ENCODE measurements around the gene PDE6G.
A peak's percentile ranks its signal among the peaks of the same experiment; 100 is the strongest.

Gene PDE6G

GRCh38 chr17:81662002-81662401 is 5.7 kb upstream of the PDE6G start:
- no peak for DNase-seq (ENCODE audit: low read depth in 2 of 2)

DNA sequence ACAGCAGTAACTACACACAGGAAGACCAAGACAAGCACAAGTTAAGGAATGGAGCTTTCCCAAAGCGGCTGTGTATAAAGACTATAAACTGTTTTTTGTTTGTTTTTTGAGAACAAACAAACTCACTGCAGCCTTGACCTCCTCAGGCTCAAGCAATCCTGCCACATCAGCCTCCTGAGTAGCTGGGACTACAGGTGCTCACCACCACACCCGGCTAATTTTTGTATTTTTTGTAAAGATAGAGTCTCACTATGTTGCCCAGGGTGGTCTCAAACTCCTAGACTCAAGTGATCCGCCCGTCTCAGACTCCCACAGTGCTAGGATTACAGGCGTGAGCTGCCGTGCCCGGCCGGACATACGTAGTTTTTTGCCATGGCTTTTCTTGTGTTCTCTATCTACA is 4.1 kb upstream of the PDE6G start:
- no peak for DNase-seq (ENCODE audit: low read depth in 2 of 2)

DNA sequence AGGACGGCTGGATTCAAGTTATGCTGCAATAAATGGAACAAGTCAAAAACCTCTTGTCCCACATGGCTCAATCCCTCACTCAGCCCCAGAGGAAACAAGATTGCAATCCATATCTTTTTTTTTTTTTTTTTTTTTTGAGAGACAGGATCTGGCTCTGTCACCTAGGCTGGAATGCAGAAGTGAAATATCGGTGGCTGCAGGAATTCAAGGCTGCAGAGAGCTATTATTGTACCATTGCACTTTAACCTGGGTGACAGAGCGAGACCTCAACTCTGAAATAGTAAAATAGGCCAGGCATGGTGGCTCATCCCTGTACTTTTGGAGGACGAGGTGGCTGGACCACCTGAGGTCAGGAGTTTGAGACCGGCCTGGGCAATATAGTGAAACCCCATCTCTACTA is 2.7 kb upstream of the PDE6G start:
- no peak for DNase-seq (ENCODE audit: low read depth in 2 of 2)

- DNase-seq (ENCODE audit: low read depth in 2 of 2) = no peak
These were observed 493 bp upstream of the PDE6G start for GRCh38 chr17:81656835-81657234.

DNA sequence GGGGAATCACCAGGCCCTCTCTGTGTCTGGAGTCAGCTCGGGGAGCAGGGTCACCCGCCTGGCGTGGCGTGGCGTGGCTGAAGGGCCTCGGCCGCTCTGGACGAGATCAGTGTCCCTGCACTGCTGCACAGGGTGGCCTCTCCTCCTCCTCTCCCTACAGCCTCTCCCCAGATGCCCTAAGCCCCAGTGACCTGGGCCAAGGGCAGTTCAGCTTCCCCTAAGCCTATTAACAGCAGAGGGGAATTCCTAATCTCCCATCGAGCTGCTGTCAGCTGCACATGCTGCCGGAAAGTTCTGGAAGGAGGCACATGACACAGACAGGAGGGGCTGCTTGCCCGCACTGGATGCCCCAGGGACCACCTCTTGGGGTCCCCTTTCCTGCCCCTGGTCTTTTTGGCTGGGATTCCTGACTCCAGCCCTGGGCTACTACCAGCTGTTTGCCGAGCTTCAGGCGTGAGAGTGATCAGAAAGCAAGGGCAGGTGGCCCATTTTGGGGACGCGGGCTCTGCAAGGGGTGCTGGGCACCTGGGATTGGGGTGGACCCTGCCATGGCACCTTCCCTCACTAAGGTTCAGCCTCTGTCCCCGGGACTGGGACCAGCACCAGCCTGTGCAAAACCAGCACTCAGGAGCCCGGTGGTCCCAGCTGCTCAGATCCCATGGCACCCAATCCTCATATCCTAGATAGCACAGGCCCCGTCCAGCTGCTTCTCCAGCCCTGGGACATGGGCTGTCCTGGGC is 794 bp downstream of the PDE6G start:
- no peak for DNase-seq (ENCODE audit: low read depth in 2 of 2)

GRCh38 chr17:81652906-81653771 is 3.2 kb downstream of the PDE6G start:
- no peak for DNase-seq (ENCODE audit: low read depth in 2 of 2)

GRCh38 chr17:81651692-81652091 is 4.7 kb downstream of the PDE6G start:
- no peak for DNase-seq (ENCODE audit: low read depth in 2 of 2)

DNA sequence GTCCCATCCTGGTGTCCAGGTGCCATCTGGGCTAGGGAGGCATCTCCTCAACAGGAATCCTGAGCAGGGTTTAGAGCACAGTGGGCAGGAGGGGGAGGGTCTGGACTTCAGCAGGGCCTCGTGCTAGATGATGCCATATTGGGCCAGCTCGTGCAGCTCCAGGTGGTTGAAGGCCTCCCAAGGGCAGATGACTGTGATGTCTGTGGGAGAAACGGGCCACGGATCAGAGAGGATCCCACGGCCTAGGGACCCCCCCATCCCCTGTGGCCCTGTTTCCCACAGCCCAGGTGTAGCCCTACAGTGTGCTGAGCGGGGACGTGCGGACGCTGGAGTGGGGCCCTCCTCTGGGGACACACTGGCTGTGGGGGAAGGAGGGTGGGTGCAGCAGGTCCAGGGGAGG is 5.4 kb downstream of the PDE6G start:
- no peak for DNase-seq (ENCODE audit: low read depth in 2 of 2)

GRCh38 chr17:81648707-81649085 is 7.6 kb downstream of the PDE6G start:
- DNase-seq (ENCODE audit: low read depth in 2 of 2) = no peak

DNA sequence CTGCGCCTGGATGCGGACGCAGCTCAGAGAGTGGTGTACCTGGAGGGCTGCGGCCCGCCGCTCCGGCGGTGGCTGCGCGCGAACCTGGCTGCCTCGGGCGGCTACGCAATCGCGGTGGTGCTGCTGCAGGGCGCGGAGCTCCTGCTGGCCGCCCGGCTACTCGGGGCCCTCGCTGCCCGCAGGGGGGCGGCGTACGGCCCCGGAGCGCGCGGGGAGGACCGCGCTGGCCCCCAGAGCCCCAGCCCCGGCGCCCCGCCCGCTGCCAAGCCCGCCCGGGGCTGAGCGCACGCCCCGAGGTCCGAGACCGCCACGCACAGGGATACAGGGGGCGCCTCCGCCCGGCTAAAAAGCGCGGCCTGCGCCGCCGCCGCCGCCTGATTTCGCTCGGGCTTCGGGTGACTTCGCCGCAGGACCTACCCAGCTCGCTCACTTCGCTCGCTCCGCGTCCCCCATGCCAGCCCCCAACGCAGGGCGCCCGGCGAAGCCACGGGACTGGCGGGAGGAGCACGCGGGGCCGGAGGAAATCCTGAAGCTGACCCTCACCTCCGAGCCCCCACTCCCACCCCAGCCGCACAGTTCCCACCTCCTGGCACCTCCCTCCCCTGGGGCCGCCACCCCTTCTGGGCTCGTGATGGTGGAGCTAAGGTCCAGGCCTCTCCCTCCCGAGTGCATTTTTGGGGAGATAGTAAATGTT is 8.2 kb downstream of the PDE6G start:
- no peak for DNase-seq (ENCODE audit: low read depth in 2 of 2)

- DNase-seq (ENCODE audit: low read depth in 2 of 2) = no peak
These were observed 8.7 kb downstream of the PDE6G start for GRCh38 chr17:81647640-81648012.

GRCh38 chr17:81646869-81647600 is 9.3 kb downstream of the PDE6G start:
- no peak for DNase-seq (ENCODE audit: low read depth in 2 of 2)

GRCh38 chr17:81644976-81645952 is 11.1 kb downstream of the PDE6G start:
- no peak for DNase-seq (ENCODE audit: low read depth in 2 of 2)

- DNase-seq (ENCODE audit: low read depth in 2 of 2) = no peak
These were observed 11.8 kb downstream of the PDE6G start for GRCh38 chr17:81644496-81644895.

DNA sequence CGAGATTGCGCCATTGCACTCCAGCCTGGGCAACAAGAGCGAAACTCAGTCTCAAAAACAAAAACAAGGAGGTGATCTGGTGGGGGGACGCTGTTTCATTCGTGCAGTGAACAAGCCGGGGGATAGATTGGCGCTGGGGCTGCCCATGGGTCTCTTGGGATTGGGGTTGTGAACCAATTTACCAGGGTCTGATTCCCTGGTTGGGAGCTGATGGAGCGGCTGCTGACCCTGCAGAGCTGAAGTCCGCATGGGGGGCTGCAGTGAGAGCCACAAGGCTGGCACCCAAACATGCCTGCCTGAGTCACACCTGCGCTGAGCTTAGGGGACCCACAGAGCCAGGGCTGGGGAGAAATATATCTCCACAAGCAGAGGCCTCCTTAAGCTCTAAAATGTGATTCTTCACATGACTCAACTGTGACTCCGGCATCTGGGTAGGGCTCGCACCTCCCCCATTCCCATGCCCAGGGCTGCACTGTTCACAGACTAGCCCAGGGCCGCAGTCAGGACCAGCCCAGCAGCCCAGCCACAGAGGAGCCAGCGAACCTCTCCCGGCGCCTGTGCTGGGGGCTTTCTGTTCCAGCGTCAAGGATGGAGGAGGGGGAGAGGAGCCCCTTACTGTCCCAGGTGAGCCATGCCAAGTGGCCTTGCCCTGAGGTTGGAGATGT is 14.4 kb downstream of the PDE6G start:
- DNase-seq (ENCODE audit: low read depth in 2 of 2) = no peak

GRCh38 chr17:81640011-81640410 is 16.3 kb downstream of the PDE6G start:
- DNase-seq (ENCODE audit: low read depth in 2 of 2) = no peak

DNA sequence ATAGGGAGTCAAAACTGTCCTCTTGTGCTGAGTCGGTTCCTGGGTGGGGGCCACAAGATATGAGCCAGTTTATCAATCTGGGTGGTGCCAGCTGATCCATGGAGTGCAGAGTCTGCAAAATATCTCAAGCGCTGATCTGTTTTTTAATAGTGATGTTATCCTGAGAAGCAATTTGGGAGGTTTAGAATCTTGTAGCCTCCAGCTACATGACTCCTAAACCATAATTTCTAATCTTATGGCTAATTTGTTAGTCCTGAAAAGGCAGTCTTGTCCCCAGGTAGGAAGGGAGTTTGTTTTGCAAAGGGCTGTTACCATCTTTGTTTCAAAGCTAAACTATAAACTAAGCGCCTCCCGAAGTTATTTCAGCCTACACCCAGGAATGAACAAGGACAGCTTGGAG is 17.7 kb downstream of the PDE6G start:
- no peak for DNase-seq (ENCODE audit: low read depth in 2 of 2)

- peak; percentile 68 to 69 for DNase-seq (ENCODE audit: low read depth in 2 of 2)
These were observed 19.6 kb downstream of the PDE6G start, which contains the start of the genes NPLOC4 and TSPAN10 for GRCh38 chr17:81636505-81637288. TSS of gene NPLOC4 (minus strand) at chr17:81637112. CDS start at chr17:81636930, 182 bp downstream. TSS of gene TSPAN10 (plus strand) at chr17:81637196. CDS start at chr17:81642413, 5,217 bp downstream.

GRCh38 chr17:81635973-81636504 is 20.3 kb downstream of the PDE6G start:
- DNase-seq (ENCODE audit: low read depth in 2 of 2) = no peak
